ENCODE measurements around the gene SYT7. TPM values are rescaled to one million over a fixed set of nuclear protein-coding genes. Genes with fewer than 3 reads are reported as not detected.

Gene SYT7
- total and polyA plus RNA-seq, 8 donors, result 4.3 to 59.4 (median 12.5) TPM

- H3K4me3 ChIP-seq, result no peak overlapping the region
- no peak for FAIRE-seq
- H3K27ac ChIP-seq, result no peak overlapping the region
- WGBS, 2 donors, result 78 to 84% methylated on average over 23 of the region's 23 CpGs
- intact Hi-C loops (cut with DNase I), result no loop called here
- ATAC-seq, result no peak
- H3K9me3 ChIP-seq, result no peaks in the 10 kb centered on the region
- no peaks in the 10 kb centered on the region for H3K4me1 ChIP-seq
- peaks cover 0 to 2% (median 0%) of the 10 kb centered on the region in 4 donors for H3K27me3 ChIP-seq
- DNase-seq, result peak in 1 of 6 donors; percentile 61
- TF ChIP-seq CTCF (IDR thresholded peaks at IDR 0.05), result no peak
- H3K36me3 ChIP-seq, result no peaks in the 10 kb centered on the region
Observed at GRCh38 chr11:61549662-61550568, 31.0 kb downstream of the SYT7 start.

- TF ChIP-seq CTCF (IDR thresholded peaks at IDR 0.05), result no peak
- FAIRE-seq, result no peak
- no peaks in the 10 kb centered on the region for H3K4me1 ChIP-seq
- WGBS, 2 donors, result 82 to 87% methylated on average over 8 of the region's 8 CpGs
- H3K9me3 ChIP-seq, result no peaks in the 10 kb centered on the region
- DNase-seq, result no peak
- no peak overlapping the region for H3K27ac ChIP-seq
- intact Hi-C loops (cut with DNase I), result no loop called here
- no peak overlapping the region for H3K4me3 ChIP-seq
- no peaks in the 10 kb centered on the region for H3K27me3 ChIP-seq
- H3K36me3 ChIP-seq, result no peaks in the 10 kb centered on the region
- no peak for ATAC-seq
Observed at GRCh38 chr11:61549177-61549576, 31.7 kb downstream of the SYT7 start.

GRCh38 chr11:61547246-61547645 is 33.6 kb downstream of the SYT7 start:
- Histone ChIP-seq H3K27ac (no peak overlapping the region), H3K27me3 (no peaks in the 10 kb centered on the region), H3K4me3 (no peak overlapping the region), H3K4me1 (no peaks in the 10 kb centered on the region), H3K9me3 (no peaks in the 10 kb centered on the region), H3K36me3 (no peaks in the 10 kb centered on the region)
- FAIRE-seq, result no peak
- ATAC-seq, result no peak
- WGBS, 2 donors, result 73 to 75% methylated on average over 19 of the region's 19 CpGs
- TF ChIP-seq CTCF (IDR thresholded peaks at IDR 0.05), result no peak
- no peak for DNase-seq
- intact Hi-C loops (cut with DNase I), result no loop called here

GRCh38 chr11:61546663-61547062 is 34.2 kb downstream of the SYT7 start:
- no peaks in the 10 kb centered on the region for H3K4me1 ChIP-seq
- intact Hi-C loops (cut with DNase I), result no loop called here
- FAIRE-seq, result no peak
- H3K4me3 ChIP-seq, result no peak overlapping the region
- no peak overlapping the region for H3K27ac ChIP-seq
- DNase-seq, result no peak
- no peak for ATAC-seq
- no peaks in the 10 kb centered on the region for H3K9me3 ChIP-seq
- H3K36me3 ChIP-seq, result no peaks in the 10 kb centered on the region
- no peaks in the 10 kb centered on the region for H3K27me3 ChIP-seq
- no peak for TF ChIP-seq CTCF (IDR thresholded peaks at IDR 0.05)
- 62 to 72% methylated on average over 16 to 20 of the region's 20 CpGs for WGBS, 2 donors

GRCh38 chr11:61545921-61546320 is 35.0 kb downstream of the SYT7 start:
- H3K4me3 ChIP-seq, result no peak overlapping the region
- DNase-seq, result no peak
- WGBS, 2 donors, result 82 to 91% methylated on average over 25 to 32 of the region's 32 CpGs
- FAIRE-seq, result no peak
- H3K9me3 ChIP-seq, result no peaks in the 10 kb centered on the region
- no peaks in the 10 kb centered on the region for H3K4me1 ChIP-seq
- H3K27ac ChIP-seq, result no peak overlapping the region
- no peaks in the 10 kb centered on the region for H3K36me3 ChIP-seq
- no peak for ATAC-seq
- no peak for TF ChIP-seq CTCF (IDR thresholded peaks at IDR 0.05)
- intact Hi-C loops (cut with DNase I), result no loop called here
- no peaks in the 10 kb centered on the region for H3K27me3 ChIP-seq
